ENCODE results near the gene SLF1.

- TF ChIP-seq POLR2A (IDR thresholded peaks at IDR 0.05; ENCODE audit: low read depth, low read length) (no peak), POLR2AphosphoS5 (IDR thresholded peaks at IDR 0.05; ENCODE audit: low read depth, low read length) (no peak)
These were observed 97.3 kb downstream of the SLF1 start for GRCh38 chr5:94715768-94716167.

Data from GM12892 (cell line).